Mesodermal cell (in vitro differentiated cells): Measurements from ENCODE around the gene SS18L1.

ENCODE experiments used
- H3K27ac ChIP-seq: 2 replicates; pipeline ENCODE4 v1.7.0; 2013; ENCODE audit warnings: mild to moderate bottlenecking, low read depth, low read length, moderate library complexity; ENCODE audit not compliant: severe bottlenecking
- H3K36me3 ChIP-seq: 2 replicates; pipeline ENCODE4 v1.7.1; 2013; ENCODE audit warnings: mild to moderate bottlenecking, low read length, moderate library complexity; ENCODE audit not compliant: control insufficient read depth, insufficient read depth
- H3K4me1 ChIP-seq: one replicate; pipeline ENCODE4 v1.7.1; 2013; ENCODE audit warnings: mild to moderate bottlenecking, low read length; ENCODE audit not compliant: insufficient read depth, control insufficient read depth, poor library complexity, severe bottlenecking
- H3K4me3 ChIP-seq: 2 replicates; pipeline ENCODE4 v1.7.0; 2013; ENCODE audit warnings: low read length, control low read depth, mild to moderate bottlenecking; ENCODE audit not compliant: insufficient read depth, poor library complexity, severe bottlenecking; ENCODE audit errors: extremely low read depth
- H3K9me3 ChIP-seq: 2 replicates; pipeline ENCODE4 v1.7.1; 2013; ENCODE audit warnings: mild to moderate bottlenecking, low read length, moderate library complexity; ENCODE audit not compliant: control insufficient read depth
- WGBS, 2 experiments: methylation state at CpG; one replicate each; pipeline ENCODE4 v1.1.5; 2013; ENCODE audit warnings: missing lambda C conversion rate in 2 of 2; ENCODE audit not compliant: insufficient coverage in 2 of 2; 5-methylcytosine and 5-hydroxymethylcytosine counted together

SS18L1 gene

DNA sequence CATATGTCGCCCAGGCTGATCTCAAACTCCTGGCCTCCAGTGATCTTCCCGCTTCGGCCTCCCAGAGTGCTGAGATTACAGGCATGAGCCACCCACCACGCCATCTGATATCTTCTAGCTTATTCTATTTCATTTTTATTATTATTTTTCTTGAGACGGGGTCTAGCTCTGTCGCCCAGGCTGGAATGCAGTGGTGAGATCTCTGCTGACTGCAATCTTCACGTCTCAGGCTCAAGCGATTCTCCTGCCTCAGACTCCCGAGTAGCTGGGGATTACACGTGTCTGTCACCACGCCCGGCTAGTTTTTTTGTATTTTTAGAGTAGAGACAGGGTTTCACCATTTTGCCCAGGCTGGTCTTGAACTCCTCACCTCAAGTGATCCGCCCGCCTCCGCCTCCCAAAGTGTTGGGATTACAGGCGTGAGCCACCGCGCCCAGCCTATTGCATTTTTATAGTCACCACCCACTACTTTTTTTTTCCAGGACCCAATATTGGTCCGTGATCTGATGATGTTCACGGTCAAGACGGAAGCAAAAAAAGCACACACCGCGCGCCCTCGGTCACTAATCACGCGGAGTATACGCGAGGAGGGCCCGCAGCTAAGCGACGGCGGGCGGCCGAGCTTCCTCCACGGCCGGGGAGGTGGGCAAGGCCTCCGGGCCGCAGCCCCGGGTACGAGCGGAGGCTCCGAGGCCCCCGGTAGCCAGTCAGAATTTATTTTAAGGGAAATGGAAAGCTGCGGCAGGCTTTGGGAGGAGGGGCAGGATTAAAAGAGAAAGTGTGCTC, 22.4 kb upstream of the SS18L1 start:
- H3K27ac ChIP-seq, result peak overlapping the region; percentile 85
- 27 to 33% methylated on average over 29 to 41 of the region's 45 CpGs for WGBS, 2 experiments
- peak overlapping the region; percentile 55 for H3K4me3 ChIP-seq
- peaks cover 21% of the 10 kb centered on the region for H3K36me3 ChIP-seq
- H3K9me3 ChIP-seq, result no peaks in the 10 kb centered on the region
- peaks cover 8% of the 10 kb centered on the region for H3K4me1 ChIP-seq

- Histone ChIP-seq H3K9me3 (no peaks in the 10 kb centered on the region), H3K27ac (peak within 1 kb of the TSS; percentile 85), H3K4me3 (peak within 1 kb of the TSS; percentile 69), H3K4me1 (peaks cover 8% of the 10 kb centered on the region), H3K36me3 (peaks cover 30% of the 10 kb centered on the region)
- 0% methylated on average over 67 to 68 of the region's 124 CpGs for WGBS, 2 experiments
Measured at GRCh38 chr20:62121776-62122653, 21.6 kb upstream of the SS18L1 start, which contains the start of gene LSM14B. Gene LSM14B, plus strand, starts transcription at chr20:62122475. Its CDS starts 192 bp downstream, at chr20:62122667.

- WGBS, 2 experiments, result 0 to 1% methylated on average over 53 to 54 of the region's 77 CpGs
- no peaks in the 10 kb centered on the region for H3K9me3 ChIP-seq
- H3K36me3 ChIP-seq, result peaks cover 38% of the 10 kb centered on the region
- H3K4me3 ChIP-seq, result peak overlapping the region; percentile 69
- H3K27ac ChIP-seq, result no peak overlapping the region
- H3K4me1 ChIP-seq, result peaks cover 8% of the 10 kb centered on the region
Measured at GRCh38 chr20:62122654-62123449, 20.7 kb upstream of the SS18L1 start.

DNA sequence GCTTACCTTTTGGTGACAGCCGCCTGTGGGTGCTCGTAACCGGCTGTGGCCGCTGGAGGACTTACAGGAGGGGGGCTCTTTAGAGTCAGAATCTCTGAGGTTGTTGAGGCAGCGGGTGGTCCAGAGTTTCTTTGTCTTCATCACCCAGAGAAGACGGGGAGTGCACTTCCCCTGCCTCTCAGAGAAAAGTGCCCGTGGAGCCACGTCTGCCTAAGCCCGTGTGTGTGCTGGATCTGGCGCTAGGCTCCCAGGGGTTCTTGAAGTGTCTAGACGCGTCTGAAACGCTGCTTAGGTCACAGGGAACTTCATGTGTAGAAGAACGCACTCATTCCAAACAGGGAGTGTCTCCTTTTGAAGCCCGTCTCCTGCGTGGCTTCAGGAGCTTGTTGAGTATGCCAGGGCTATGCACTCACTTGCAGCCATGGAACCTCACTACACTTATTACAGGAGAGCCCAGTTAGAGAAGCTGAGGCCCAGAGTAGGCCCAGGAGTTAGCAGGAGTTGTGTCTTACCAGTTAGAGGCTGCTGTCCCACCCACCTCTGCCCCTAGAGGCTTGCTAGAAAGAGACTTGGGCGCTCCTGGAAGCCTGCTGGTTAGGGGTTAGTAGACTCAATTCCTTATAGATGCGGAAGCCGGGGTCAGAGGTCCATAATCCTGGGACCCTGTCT, 20.0 kb upstream of the SS18L1 start:
- Histone ChIP-seq H3K4me3 (peak overlapping the region; percentile 69), H3K9me3 (no peaks in the 10 kb centered on the region), H3K36me3 (peaks cover 45% of the 10 kb centered on the region), H3K27ac (no peak overlapping the region), H3K4me1 (peaks cover 8% of the 10 kb centered on the region)
- WGBS, 2 experiments, result 42 to 45% methylated on average over 16 to 18 of the region's 19 CpGs

GRCh38 chr20:62126141-62126540, 17.4 kb upstream of the SS18L1 start:
- 96 to 99% methylated on average over 16 to 20 of the region's 20 CpGs for WGBS, 2 experiments

DNA sequence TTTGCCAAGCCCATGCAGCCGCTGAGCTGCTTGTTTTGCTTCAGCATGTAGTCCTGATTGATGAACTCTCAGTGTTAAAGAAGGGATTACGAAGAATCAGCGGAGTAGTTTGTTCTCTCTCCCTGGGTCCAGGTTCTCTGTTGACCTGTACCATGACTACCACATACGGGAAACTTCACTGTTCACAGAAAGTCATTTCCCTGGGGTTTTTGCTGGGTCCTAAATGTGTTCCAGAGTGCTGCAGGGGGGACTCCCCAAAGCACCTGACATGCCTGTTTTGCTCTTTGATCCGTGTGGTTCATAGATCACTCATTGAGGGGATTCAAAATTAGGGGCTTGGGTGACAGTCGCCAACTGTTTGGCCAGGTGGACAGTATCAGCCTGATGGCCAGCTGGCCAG, 15.8 kb upstream of the SS18L1 start:
- peaks cover 88% of the 10 kb centered on the region for H3K36me3 ChIP-seq
- 98 to 100% methylated on average over 5 to 6 of the region's 6 CpGs for WGBS, 2 experiments

More at GRCh38 chr20:62126141-62126540, 17.4 kb upstream of the SS18L1 start:
- H3K36me3 ChIP-seq, result peaks cover 71% of the 10 kb centered on the region
- peaks cover 8% of the 10 kb centered on the region for H3K4me1 ChIP-seq
- H3K27ac ChIP-seq, result no peak overlapping the region
- no peaks in the 10 kb centered on the region for H3K9me3 ChIP-seq
- H3K4me3 ChIP-seq, result no peak overlapping the region

GRCh38 chr20:62128502-62128901, 15.1 kb upstream of the SS18L1 start:
- H3K9me3 ChIP-seq, result no peaks in the 10 kb centered on the region
- no peak overlapping the region for H3K4me3 ChIP-seq
- peaks cover 95% of the 10 kb centered on the region for H3K36me3 ChIP-seq
- H3K27ac ChIP-seq, result no peak overlapping the region
- H3K4me1 ChIP-seq, result peaks cover 7% of the 10 kb centered on the region
- WGBS, 2 experiments, result 94 to 96% methylated on average over 4 of the region's 6 CpGs

More for the DNA sequence above, 15.8 kb upstream of the SS18L1 start:
- H3K9me3 ChIP-seq, result no peaks in the 10 kb centered on the region
- peaks cover 8% of the 10 kb centered on the region for H3K4me1 ChIP-seq
- H3K27ac ChIP-seq, result no peak overlapping the region
- no peak overlapping the region for H3K4me3 ChIP-seq

DNA sequence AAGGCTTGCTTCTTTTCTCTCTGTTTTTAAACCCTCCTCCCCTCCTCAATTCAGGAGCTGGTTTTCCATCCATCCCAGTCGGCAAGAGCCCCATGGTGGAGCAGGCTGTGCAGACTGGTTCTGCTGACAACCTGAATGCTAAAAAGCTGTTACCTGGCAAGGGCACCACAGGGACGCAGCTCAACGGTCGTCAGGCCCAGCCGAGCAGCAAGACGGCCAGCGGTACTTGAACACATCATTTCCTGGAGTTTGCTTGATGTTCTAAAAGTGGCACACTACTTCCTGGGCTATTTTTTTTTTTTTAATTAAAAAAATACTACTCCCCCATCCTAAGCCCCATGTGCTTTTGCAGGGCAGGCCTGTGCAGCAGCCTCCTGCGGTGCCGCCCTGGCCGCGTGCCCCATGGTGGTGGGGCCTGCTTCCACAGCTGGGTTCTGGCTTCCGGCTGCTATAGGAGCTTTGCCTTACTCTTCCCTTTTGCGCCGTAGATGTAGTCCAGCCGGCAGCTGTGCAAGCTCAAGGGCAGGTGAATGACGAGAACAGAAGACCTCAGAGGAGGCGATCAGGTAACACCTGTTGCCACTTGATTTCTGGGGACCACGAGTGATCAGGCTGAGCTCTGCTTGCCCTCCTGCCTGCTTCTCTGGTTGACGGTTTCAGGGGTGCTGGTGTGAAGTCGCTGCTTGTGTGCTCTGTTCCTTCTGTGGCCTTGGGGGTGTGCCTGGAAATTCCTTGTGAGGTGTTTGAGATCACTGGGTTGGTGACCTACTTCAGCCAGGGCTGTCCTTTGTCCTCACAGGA, 13.6 kb upstream of the SS18L1 start:
- Histone ChIP-seq H3K4me3 (no peak overlapping the region), H3K27ac (no peak overlapping the region), H3K9me3 (no peaks in the 10 kb centered on the region), H3K4me1 (no peaks in the 10 kb centered on the region), H3K36me3 (peaks cover 99% of the 10 kb centered on the region)
- 98 to 99% methylated on average over 18 to 19 of the region's 20 CpGs for WGBS, 2 experiments

GRCh38 chr20:62131560-62132320, 11.8 kb upstream of the SS18L1 start:
- Histone ChIP-seq H3K4me3 (no peak overlapping the region), H3K36me3 (peaks cover 98% of the 10 kb centered on the region), H3K9me3 (no peaks in the 10 kb centered on the region), H3K4me1 (no peaks in the 10 kb centered on the region), H3K27ac (no peak overlapping the region)
- WGBS, 2 experiments, result 94 to 95% methylated on average over 24 to 25 of the region's 25 CpGs
